RWPE2 (cell line): ENCODE data around the gene MYOZ2.
A peak's percentile ranks its signal among the peaks of the same experiment; 100 is the strongest.

Experiments used
- ATAC-seq: fragments of 200-7000 bp; cut with Tn5 transposase; 3 replicates; pipeline ENCODE4 v1.9.1; 2021; ENCODE audit warnings: low read depth
- DNase-seq: peaks from one replicate; pipeline ENCODE4 v3.0.0-alpha.2; 2020; ENCODE audit warnings: low spot score
- H3K27ac ChIP-seq: fragments of 450-650 bp; 2 replicates; pipeline ENCODE4 v1.5.1; 2017; ENCODE audit warnings: mild to moderate bottlenecking; ENCODE audit not compliant: poor library complexity, severe bottlenecking
- H3K27me3 ChIP-seq: fragments of 250-450 bp; sonication (Bioruptor Pico); 2 replicates; pipeline ENCODE4 v1.5.1; 2021; ENCODE audit warnings: mild to moderate bottlenecking, moderate library complexity; ENCODE audit not compliant: insufficient read depth, poor library complexity, severe bottlenecking
- H3K36me3 ChIP-seq: fragments of 250-450 bp; sonication (Bioruptor Pico); 2 replicates; pipeline ENCODE4 v1.5.1; 2020; ENCODE audit warnings: low read depth, mild to moderate bottlenecking, moderate library complexity
- H3K4me1 ChIP-seq: fragments of 250-450 bp; sonication (Bioruptor Pico); 2 replicates; pipeline ENCODE4 v1.5.1; 2021; ENCODE audit warnings: mild to moderate bottlenecking, moderate library complexity; ENCODE audit not compliant: insufficient read depth, poor library complexity, severe bottlenecking
- H3K4me3 ChIP-seq: fragments of 250-450 bp; sonication (Bioruptor Pico); 2 replicates; pipeline ENCODE4 v1.5.1; 2021; ENCODE audit warnings: mild to moderate bottlenecking, moderate library complexity; ENCODE audit not compliant: severe bottlenecking
- H3K9me3 ChIP-seq: fragments of 250-450 bp; sonication (Bioruptor Pico); 2 replicates; pipeline ENCODE4 v1.5.1; 2021; ENCODE audit warnings: mild to moderate bottlenecking, moderate library complexity; ENCODE audit not compliant: severe bottlenecking
- TF ChIP-seq, protein P1 (sequence below): fragments of 450-650 bp; IDR thresholded peaks from one replicate; pipeline ENCODE4 v1.5.1; 2017; ENCODE audit warnings: mild to moderate bottlenecking, moderate library complexity; ENCODE audit not compliant: poor library complexity, severe bottlenecking

MYOZ2 gene

DNA sequence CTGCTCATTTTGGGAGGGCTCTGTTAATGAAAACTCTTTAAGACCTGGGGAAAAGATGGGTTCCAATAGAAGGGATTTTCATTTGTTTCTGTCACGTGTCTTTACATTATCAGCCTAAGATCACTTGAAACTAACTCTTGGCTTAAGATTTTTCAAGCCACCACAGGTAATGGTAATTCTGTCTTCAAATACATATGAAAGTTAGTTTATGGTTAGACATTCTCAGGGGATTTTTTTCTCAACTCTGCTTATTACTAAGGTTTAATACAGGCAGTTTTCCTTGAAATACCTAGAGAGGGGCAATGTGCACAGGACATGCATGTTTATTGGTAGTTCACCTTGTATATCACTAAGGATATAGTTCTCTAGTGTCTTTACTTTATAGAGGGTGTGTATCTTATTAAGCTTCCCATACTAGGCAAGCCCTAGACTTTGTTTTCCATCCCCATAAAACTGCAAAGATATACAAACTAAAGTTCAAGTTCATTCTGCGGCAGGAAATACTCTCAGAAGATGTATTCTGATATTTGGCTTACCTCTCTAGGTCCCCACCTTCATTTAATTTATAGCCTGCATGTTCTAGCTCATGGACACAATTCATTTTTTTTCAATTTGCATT lies 38.2 kb upstream of the MYOZ2 start:
- Histone ChIP-seq H3K4me3 (no peak overlapping the region), H3K9me3 (no peaks in the 10 kb centered on the region), H3K4me1 (peaks cover 19% of the 10 kb centered on the region), H3K27ac (no peak overlapping the region), H3K27me3 (no peaks in the 10 kb centered on the region), H3K36me3 (no peaks in the 10 kb centered on the region)
- DNase-seq: no peak
- TF ChIP-seq, protein P1, sequence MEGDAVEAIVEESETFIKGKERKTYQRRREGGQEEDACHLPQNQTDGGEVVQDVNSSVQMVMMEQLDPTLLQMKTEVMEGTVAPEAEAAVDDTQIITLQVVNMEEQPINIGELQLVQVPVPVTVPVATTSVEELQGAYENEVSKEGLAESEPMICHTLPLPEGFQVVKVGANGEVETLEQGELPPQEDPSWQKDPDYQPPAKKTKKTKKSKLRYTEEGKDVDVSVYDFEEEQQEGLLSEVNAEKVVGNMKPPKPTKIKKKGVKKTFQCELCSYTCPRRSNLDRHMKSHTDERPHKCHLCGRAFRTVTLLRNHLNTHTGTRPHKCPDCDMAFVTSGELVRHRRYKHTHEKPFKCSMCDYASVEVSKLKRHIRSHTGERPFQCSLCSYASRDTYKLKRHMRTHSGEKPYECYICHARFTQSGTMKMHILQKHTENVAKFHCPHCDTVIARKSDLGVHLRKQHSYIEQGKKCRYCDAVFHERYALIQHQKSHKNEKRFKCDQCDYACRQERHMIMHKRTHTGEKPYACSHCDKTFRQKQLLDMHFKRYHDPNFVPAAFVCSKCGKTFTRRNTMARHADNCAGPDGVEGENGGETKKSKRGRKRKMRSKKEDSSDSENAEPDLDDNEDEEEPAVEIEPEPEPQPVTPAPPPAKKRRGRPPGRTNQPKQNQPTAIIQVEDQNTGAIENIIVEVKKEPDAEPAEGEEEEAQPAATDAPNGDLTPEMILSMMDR: no peak
- ATAC-seq: no peak

DNA sequence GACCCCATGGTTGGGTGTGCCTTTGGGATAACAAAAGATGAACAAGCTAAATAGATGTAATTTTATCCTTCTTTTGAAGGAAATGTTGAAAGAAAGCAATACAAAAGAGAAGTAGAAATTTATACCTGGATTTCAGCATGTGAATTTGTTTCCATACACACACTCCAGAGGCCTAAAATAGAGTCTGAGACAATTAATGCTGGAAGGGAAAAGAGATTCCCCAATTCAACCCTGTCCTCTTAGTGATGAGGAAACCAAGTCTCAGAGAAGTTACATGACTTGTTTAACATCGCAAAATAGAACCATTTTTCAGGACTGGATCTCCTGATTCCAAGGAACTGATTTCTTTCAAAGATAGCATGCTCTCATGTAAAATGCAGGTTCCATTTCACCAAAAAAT lies 37.3 kb upstream of the MYOZ2 start:
- ATAC-seq: no peak
- Histone ChIP-seq H3K9me3 (no peaks in the 10 kb centered on the region), H3K36me3 (no peaks in the 10 kb centered on the region), H3K4me1 (peaks cover 23% of the 10 kb centered on the region), H3K27me3 (no peaks in the 10 kb centered on the region), H3K4me3 (no peak overlapping the region), H3K27ac (no peak overlapping the region)
- TF ChIP-seq, protein P1: no peak
- no peak for DNase-seq

DNA sequence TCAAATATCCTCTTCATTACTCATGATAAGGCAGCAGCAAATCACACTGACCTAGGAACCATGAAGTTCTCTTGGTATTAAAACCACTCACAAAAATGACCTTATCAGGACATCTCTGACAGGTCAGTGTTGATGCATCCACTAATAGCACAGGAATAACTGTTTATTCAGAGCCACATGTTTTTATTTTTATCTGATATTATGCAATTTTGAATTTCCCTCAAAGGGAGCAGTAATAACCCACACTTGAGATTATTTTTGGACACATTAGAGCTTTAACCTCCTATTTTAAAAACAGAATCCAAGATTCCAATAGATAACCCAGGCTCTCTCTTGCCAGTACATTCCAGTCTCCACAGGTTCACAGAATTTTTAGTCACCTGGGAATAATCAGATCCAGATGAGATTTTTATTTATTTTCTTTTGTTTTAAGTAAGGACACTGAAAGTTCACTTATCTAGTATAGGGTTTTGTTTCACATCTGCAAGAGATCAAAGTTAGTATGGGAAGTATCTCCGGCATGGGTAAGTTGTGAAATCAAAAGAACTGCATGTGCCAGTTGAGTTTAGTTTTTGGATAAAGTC lies 36.3 kb upstream of the MYOZ2 start:
- Histone ChIP-seq H3K9me3 (no peaks in the 10 kb centered on the region), H3K36me3 (no peaks in the 10 kb centered on the region), H3K27ac (peak overlapping the region; percentile 26), H3K4me3 (no peak overlapping the region), H3K4me1 (peaks cover 31% of the 10 kb centered on the region), H3K27me3 (no peaks in the 10 kb centered on the region)
- DNase-seq (no peak), ATAC-seq (peak; percentile 19; the same call in 2 of the 3 replicates)
- TF ChIP-seq, protein P1: no peak

DNA sequence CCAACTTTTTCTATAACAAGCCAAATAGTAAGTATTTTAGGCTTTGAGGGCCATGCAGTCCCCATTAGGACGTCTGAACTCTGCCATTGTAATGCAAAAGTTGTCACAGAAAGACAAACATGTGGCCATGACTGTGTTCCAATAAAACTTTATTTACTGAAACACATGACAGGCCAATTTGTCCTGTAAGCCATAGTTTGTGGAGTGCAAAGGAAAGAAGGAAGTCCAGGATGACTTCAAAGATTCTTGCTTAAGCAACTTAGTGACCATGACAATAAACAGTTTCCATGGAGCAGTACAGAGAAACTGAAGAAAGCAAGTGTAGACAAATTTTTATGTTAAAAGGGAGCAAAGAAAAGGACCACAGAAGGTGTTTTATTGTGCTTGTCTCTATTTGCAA lies 35.0 kb upstream of the MYOZ2 start:
- Histone ChIP-seq H3K36me3 (no peaks in the 10 kb centered on the region), H3K27ac (no peak overlapping the region), H3K9me3 (no peaks in the 10 kb centered on the region), H3K4me3 (no peak overlapping the region), H3K27me3 (no peaks in the 10 kb centered on the region), H3K4me1 (peaks cover 44% of the 10 kb centered on the region)
- DNase-seq (no peak), ATAC-seq (no peak)
- TF ChIP-seq, protein P1: no peak

DNA sequence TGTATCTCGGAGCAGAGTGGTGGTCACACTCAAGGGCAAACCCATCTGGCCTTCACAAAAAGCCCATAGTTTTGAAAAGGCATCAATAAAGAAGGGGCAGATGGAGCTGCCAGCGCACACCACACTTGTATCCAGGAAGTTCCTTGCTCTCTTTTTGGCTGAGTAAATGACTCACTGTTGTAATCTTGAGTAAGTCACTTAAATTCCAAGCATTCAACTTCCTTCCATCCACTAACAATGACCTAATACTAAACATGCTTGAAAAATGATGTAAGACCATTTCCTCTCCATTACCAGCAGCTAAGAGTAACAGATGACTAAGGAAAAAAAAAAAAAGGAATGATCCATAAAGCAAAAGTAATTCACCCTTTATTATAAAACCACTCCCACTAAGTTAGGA lies 32.4 kb upstream of the MYOZ2 start:
- Histone ChIP-seq H3K4me3 (no peak overlapping the region), H3K4me1 (peaks cover 54% of the 10 kb centered on the region), H3K9me3 (no peaks in the 10 kb centered on the region), H3K27me3 (no peaks in the 10 kb centered on the region), H3K27ac (peak overlapping the region; percentile 96), H3K36me3 (no peaks in the 10 kb centered on the region)
- TF ChIP-seq, protein P1: no peak
- ATAC-seq (peak; percentile 87), DNase-seq (no peak)
